ENCODE results near the gene AVEN.

- TF ChIP-seq CTCF (IDR thresholded peaks at IDR 0.05) = no peak
- no peak for TF ChIP-seq POLR2A (IDR thresholded peaks at IDR 0.05)
- TF ChIP-seq POLR2AphosphoS5 (IDR thresholded peaks at IDR 0.05) = no peak
These were observed 7.6 kb upstream of the AVEN start for GRCh38 chr15:34046471-34047145.
